HepG2 (cell line): ENCODE data around the gene PAIP1. TPM values are rescaled to one million over a fixed set of nuclear protein-coding genes. Genes with fewer than 3 reads are reported as not detected.

ENCODE experiments used
- CEBPB ChIP-seq: IDR thresholded peaks from 2 replicates; pipeline ENCODE4 v1.6.1; 2011; ENCODE audit warnings: low read depth, low read length, improper control_type of control experiment, borderline replicate concordance
- GABPB1 ChIP-seq: IDR thresholded peaks from 2 replicates; pipeline ENCODE4 v1.6.1; 2016; ENCODE audit warnings: mild to moderate bottlenecking, missing genetic modification reagents, moderate library complexity, missing compliant biosample characterization
- HDAC1 ChIP-seq: sonication (generic); formaldehyde crosslinking; IDR thresholded peaks from 2 replicates; pipeline ENCODE4 v1.5.1; 2020; ENCODE audit warnings: mild to moderate bottlenecking, missing genetic modification reagents
- ISL2 ChIP-seq: sonication (generic); formaldehyde crosslinking; IDR thresholded peaks from 2 replicates; pipeline ENCODE4 v1.5.0; 2020; ENCODE audit warnings: missing genetic modification reagents
- JARID2 ChIP-seq: sonication (generic); formaldehyde crosslinking; IDR thresholded peaks from 2 replicates; pipeline ENCODE4 v1.8.1; 2023; ENCODE audit warnings: missing genetic modification reagents, inconsistent platforms; ENCODE audit not compliant: insufficient replicate concordance
- NCOR1 ChIP-seq: fragments of 200-600 bp; sonication (generic); IDR thresholded peaks from 2 replicates; pipeline ENCODE4 v1.7.0; 2017; ENCODE audit warnings: antibody characterized with exemption, low read length, borderline replicate concordance
- POGZ ChIP-seq: sonication (generic); formaldehyde crosslinking; IDR thresholded peaks from 2 replicates; pipeline ENCODE4 v1.4.0; 2020; ENCODE audit warnings: mild to moderate bottlenecking, missing genetic modification reagents
- PRMT3 ChIP-seq: sonication (generic); formaldehyde crosslinking; IDR thresholded peaks from 2 replicates; pipeline ENCODE4 v1.8.1; 2022; ENCODE audit warnings: low read depth, mild to moderate bottlenecking, moderate library complexity, missing genetic modification reagents, borderline replicate concordance
- SPEN ChIP-seq: sonication (generic); formaldehyde crosslinking; IDR thresholded peaks from 2 replicates; pipeline ENCODE4 v1.5.1; 2020; ENCODE audit warnings: low read depth, mild to moderate bottlenecking, missing genetic modification reagents
- polyA plus RNA-seq, 8 experiments: library from polyadenylated mRNA; depleted of rRNA in 3 of 8; stranded (reverse) in 7 of 8; unstranded in 1 of 8; fragments of >200 nt; fragmentation: Illumina TruSeq in 4 of 8; extraction: Trizol in 4 of 8; gene quantifications; 2 replicates each; pipeline versions ENCODE4 v1.2.1 to v1.2.3, GENCODE V29; 2011 to 2016; ENCODE audit warnings: low read depth in 4 of 8, missing spikeins in 1 of 8, mixed read lengths in 1 of 8; ENCODE audit not compliant: insufficient read depth in 1 of 8
- total RNA-seq, 5 experiments: library from RNA; depleted of rRNA; stranded (reverse); fragments of >200 nt; fragmentation: Illumina TruSeq; extraction: Trizol; gene quantifications; 2 replicates each; pipeline ENCODE4 v1.2.3, GENCODE V29; 2016; ENCODE audit warnings: low read depth in 1 of 5
- TF ChIP-seq, protein P1 (sequence below): sonication (generic); formaldehyde crosslinking; IDR thresholded peaks from 2 replicates; pipeline ENCODE4 v1.4.0; 2020; ENCODE audit warnings: missing genetic modification reagents
- TF ChIP-seq, protein P2 (sequence below): sonication (generic); formaldehyde crosslinking; IDR thresholded peaks from 2 replicates; pipeline ENCODE4 v1.8.0; 2022; ENCODE audit warnings: mild to moderate bottlenecking, missing genetic modification reagents; ENCODE audit not compliant: insufficient replicate concordance
- TF ChIP-seq, protein P3 (sequence below): sonication (generic); formaldehyde crosslinking; IDR thresholded peaks from 2 replicates; pipeline ENCODE4 v1.5.0; 2020; ENCODE audit warnings: mild to moderate bottlenecking, missing genetic modification reagents, borderline replicate concordance
- TF ChIP-seq, protein P4 (sequence below): sonication (generic); formaldehyde crosslinking; IDR thresholded peaks from 2 replicates; pipeline ENCODE4 v1.5.1; 2020; ENCODE audit warnings: mild to moderate bottlenecking, moderate library complexity, missing genetic modification reagents
- TF ChIP-seq, protein P5 (sequence below): sonication (generic); formaldehyde crosslinking; IDR thresholded peaks from 2 replicates; pipeline ENCODE4 v1.4.0; 2020; ENCODE audit warnings: mild to moderate bottlenecking, low read depth, missing genetic modification reagents

Gene PAIP1
- total and polyA plus RNA-seq, 2 of the 13 experiments (the other 11 are each of a cell fraction or from before 2014, with no cell fraction given), result 96.6 to 116 TPM

DNA sequence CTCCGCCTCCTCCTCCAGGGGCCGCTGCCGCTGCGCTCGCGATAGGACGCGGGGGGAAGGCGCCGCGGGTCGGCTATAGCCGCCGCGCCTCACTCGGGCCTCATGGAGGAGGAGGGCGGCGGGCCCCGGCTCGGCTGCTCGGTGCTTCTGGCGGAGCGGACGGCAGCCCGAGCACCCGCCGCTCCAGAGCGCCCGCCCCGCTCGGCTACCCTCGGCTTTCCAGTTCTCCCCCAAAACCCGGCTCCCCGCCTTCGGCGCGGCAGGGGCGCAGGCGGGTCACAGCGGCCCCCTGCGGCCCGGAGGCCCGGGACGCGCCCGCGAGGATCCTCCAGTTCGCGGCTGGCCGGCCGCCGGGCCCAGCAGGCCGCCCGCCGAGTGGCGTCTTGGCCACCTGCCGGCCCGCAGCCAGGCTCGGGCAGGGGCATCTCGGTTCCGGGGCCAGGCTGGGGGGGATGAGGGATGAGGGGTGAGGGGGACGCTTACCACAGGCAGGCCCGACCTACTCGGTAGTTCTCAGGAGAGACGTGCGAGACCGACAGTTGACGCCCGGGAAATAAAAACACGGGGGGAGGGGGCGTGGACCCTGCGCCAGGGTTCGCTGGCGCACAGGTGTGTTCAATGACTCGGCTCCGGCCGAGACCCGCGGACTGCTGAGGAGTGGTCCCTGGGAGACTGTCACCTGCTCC, at the start of gene PAIP1 (continued):
- TF ChIP-seq SPEN (peak; percentile 21; the same call in 1 of the 2 replicates), NCOR1 (no peak), PRMT3 (CRISPR knock-in tag) (no peak), GABPB1 (CRISPR knock-in tag) (peak; percentile 66; the same call in 1 of the 2 replicates), ISL2 (CRISPR knock-in tag) (no peak; the same call in 1 of the 2 replicates), JARID2 (CRISPR knock-in tag) (no peak), POGZ (CRISPR knock-in tag) (peak; percentile 64; the same call in 1 of the 2 replicates), CEBPB (no peak), HDAC1 (CRISPR knock-in tag) (peak; percentile 66; the same call in 1 of the 2 replicates)
- TF ChIP-seq, protein P1, sequence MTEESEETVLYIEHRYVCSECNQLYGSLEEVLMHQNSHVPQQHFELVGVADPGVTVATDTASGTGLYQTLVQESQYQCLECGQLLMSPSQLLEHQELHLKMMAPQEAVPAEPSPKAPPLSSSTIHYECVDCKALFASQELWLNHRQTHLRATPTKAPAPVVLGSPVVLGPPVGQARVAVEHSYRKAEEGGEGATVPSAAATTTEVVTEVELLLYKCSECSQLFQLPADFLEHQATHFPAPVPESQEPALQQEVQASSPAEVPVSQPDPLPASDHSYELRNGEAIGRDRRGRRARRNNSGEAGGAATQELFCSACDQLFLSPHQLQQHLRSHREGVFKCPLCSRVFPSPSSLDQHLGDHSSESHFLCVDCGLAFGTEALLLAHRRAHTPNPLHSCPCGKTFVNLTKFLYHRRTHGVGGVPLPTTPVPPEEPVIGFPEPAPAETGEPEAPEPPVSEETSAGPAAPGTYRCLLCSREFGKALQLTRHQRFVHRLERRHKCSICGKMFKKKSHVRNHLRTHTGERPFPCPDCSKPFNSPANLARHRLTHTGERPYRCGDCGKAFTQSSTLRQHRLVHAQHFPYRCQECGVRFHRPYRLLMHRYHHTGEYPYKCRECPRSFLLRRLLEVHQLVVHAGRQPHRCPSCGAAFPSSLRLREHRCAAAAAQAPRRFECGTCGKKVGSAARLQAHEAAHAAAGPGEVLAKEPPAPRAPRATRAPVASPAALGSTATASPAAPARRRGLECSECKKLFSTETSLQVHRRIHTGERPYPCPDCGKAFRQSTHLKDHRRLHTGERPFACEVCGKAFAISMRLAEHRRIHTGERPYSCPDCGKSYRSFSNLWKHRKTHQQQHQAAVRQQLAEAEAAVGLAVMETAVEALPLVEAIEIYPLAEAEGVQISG (CRISPR knock-in tag), result peak; percentile 99
- TF ChIP-seq, protein P2, sequence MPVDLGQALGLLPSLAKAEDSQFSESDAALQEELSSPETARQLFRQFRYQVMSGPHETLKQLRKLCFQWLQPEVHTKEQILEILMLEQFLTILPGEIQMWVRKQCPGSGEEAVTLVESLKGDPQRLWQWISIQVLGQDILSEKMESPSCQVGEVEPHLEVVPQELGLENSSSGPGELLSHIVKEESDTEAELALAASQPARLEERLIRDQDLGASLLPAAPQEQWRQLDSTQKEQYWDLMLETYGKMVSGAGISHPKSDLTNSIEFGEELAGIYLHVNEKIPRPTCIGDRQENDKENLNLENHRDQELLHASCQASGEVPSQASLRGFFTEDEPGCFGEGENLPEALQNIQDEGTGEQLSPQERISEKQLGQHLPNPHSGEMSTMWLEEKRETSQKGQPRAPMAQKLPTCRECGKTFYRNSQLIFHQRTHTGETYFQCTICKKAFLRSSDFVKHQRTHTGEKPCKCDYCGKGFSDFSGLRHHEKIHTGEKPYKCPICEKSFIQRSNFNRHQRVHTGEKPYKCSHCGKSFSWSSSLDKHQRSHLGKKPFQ (CRISPR knock-in tag), result peak; percentile 82
- TF ChIP-seq, protein P3, sequence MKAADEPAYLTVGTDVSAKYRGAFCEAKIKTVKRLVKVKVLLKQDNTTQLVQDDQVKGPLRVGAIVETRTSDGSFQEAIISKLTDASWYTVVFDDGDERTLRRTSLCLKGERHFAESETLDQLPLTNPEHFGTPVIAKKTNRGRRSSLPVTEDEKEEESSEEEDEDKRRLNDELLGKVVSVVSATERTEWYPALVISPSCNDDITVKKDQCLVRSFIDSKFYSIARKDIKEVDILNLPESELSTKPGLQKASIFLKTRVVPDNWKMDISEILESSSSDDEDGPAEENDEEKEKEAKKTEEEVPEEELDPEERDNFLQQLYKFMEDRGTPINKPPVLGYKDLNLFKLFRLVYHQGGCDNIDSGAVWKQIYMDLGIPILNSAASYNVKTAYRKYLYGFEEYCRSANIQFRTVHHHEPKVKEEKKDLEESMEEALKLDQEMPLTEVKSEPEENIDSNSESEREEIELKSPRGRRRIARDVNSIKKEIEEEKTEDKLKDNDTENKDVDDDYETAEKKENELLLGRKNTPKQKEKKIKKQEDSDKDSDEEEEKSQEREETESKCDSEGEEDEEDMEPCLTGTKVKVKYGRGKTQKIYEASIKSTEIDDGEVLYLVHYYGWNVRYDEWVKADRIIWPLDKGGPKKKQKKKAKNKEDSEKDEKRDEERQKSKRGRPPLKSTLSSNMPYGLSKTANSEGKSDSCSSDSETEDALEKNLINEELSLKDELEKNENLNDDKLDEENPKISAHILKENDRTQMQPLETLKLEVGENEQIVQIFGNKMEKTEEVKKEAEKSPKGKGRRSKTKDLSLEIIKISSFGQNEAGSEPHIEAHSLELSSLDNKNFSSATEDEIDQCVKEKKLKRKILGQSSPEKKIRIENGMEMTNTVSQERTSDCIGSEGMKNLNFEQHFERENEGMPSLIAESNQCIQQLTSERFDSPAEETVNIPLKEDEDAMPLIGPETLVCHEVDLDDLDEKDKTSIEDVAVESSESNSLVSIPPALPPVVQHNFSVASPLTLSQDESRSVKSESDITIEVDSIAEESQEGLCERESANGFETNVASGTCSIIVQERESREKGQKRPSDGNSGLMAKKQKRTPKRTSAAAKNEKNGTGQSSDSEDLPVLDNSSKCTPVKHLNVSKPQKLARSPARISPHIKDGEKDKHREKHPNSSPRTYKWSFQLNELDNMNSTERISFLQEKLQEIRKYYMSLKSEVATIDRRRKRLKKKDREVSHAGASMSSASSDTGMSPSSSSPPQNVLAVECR (CRISPR knock-in tag), result peak; percentile 83
- TF ChIP-seq, protein P4, sequence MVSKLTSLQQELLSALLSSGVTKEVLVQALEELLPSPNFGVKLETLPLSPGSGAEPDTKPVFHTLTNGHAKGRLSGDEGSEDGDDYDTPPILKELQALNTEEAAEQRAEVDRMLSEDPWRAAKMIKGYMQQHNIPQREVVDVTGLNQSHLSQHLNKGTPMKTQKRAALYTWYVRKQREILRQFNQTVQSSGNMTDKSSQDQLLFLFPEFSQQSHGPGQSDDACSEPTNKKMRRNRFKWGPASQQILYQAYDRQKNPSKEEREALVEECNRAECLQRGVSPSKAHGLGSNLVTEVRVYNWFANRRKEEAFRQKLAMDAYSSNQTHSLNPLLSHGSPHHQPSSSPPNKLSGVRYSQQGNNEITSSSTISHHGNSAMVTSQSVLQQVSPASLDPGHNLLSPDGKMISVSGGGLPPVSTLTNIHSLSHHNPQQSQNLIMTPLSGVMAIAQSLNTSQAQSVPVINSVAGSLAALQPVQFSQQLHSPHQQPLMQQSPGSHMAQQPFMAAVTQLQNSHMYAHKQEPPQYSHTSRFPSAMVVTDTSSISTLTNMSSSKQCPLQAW, result no peak
- TF ChIP-seq, protein P5, sequence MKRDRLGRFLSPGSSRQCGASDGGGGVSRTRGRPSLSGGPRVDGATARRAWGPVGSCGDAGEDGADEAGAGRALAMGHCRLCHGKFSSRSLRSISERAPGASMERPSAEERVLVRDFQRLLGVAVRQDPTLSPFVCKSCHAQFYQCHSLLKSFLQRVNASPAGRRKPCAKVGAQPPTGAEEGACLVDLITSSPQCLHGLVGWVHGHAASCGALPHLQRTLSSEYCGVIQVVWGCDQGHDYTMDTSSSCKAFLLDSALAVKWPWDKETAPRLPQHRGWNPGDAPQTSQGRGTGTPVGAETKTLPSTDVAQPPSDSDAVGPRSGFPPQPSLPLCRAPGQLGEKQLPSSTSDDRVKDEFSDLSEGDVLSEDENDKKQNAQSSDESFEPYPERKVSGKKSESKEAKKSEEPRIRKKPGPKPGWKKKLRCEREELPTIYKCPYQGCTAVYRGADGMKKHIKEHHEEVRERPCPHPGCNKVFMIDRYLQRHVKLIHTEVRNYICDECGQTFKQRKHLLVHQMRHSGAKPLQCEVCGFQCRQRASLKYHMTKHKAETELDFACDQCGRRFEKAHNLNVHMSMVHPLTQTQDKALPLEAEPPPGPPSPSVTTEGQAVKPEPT, result peak; percentile 60; the same call in 1 of the 2 replicates
